Mucosa of descending colon (tissue), 3 donors: ENCODE data around the gene TJP3. TPM values are rescaled to one million over a fixed set of nuclear protein-coding genes. Genes with fewer than 3 reads are reported as not detected.

Experiments
- ATAC-seq: fragments of 200-7000 bp; cut with Tn5 transposase; one replicate; pipeline ENCODE4 v1.9.1; 2020; ENCODE audit warnings: mild to moderate bottlenecking, moderate library complexity
- DNase-seq, 3 donors: peaks; one replicate each; pipeline ENCODE4 v3.0.0-alpha.2; 2020
- H3K36me3 ChIP-seq: fragments of 200-600 bp; one replicate; pipeline ENCODE4 v1.8.0; 2021; ENCODE audit warnings: low read depth, mild to moderate bottlenecking
- H3K4me1 ChIP-seq: fragments of 200-600 bp; one replicate; pipeline ENCODE4 v1.8.0; 2021; ENCODE audit warnings: low read depth, mild to moderate bottlenecking
- H3K4me3 ChIP-seq: fragments of 200-600 bp; one replicate; pipeline ENCODE4 v1.8.0; 2021; ENCODE audit warnings: mild to moderate bottlenecking
- H3K9me3 ChIP-seq: fragments of 200-600 bp; one replicate; pipeline ENCODE4 v1.8.0; 2021; ENCODE audit warnings: mild to moderate bottlenecking
- intact Hi-C, 2 donors: fragments of 100-400 bp; cut with DNase I in 1 of 2; cut with micrococcal nuclease in 1 of 2; formaldehyde crosslinking; loops; one replicate each; pipeline versions ENCODE4 v1.11.0 to v1.11.1; 2022; cut with DNase I, micrococcal nuclease
- total RNA-seq, 3 donors: library from RNA; stranded (reverse); fragmentation: NEBNext Ultra II Directional in 2 of 3; extraction: Animal tissue kit (Norgen Biotek cat#: 25700) in 2 of 3; gene quantifications; one replicate each; pipeline versions ENCODE4 v1.2.1 to v1.2.4, GENCODE V29; 2021 to 2023
- TF ChIP-seq, protein P1 (sequence below): fragments of 200-600 bp; IDR thresholded peaks from one replicate; pipeline ENCODE4 v1.8.0; 2022; ENCODE audit warnings: antibody characterized with exemption, mild to moderate bottlenecking
- donor health status: DM: no; HTN: no; CAD: no; lungs with moderate emphysema.
- donor health status: DM: no; HTN: no; CAD: no.
- donor health status: DM: no; HTN: yes; CAD: no.

TJP3 gene
- total RNA-seq, 3 donors from 2014 or later = 167 to 357 (median 285) TPM

DNA sequence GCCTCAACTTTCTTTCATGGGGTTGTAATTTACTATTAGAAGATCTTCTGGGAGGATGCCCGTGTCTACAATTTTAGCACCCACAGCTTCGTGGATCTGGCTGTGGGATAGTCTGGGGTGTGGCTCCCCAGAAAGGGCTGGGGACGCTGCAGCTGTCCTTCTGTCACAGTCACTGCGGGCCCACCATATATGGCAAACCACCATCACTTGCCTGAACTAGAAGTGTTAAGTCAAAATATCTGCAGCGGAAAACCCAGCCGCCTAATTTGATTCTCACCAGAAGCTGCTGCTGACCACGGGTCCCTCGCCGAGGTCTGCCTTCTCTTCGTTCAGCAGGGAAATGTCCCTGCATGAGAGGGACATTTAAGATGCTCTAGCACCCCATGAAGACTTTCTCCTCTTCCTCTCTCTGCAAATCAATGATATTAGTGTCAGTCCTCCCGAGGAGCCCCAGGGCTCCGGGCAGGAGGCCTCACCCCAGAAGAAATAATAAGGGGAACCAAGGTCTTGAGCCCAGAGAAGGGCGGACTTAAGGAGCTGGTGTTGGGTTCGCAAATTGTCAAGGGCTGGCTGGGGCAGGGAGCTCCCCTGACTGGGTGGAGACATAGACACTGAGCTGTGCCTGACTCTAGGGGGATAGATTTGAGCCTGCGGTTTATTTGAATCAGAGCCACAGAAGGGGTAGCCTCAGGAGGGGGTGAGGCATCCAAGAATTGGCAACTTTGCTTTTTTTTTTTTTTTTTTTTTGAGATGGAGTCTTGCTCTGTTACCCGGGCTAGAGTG lies 81.0 kb downstream of the TJP3 start:
- Histone ChIP-seq H3K4me1 (no peaks in the 10 kb centered on the region), H3K9me3 (no peaks in the 10 kb centered on the region), H3K36me3 (no peaks in the 10 kb centered on the region), H3K4me3 (no peak overlapping the region)
- intact Hi-C loops = no loop called here
- TF ChIP-seq, protein P1, sequence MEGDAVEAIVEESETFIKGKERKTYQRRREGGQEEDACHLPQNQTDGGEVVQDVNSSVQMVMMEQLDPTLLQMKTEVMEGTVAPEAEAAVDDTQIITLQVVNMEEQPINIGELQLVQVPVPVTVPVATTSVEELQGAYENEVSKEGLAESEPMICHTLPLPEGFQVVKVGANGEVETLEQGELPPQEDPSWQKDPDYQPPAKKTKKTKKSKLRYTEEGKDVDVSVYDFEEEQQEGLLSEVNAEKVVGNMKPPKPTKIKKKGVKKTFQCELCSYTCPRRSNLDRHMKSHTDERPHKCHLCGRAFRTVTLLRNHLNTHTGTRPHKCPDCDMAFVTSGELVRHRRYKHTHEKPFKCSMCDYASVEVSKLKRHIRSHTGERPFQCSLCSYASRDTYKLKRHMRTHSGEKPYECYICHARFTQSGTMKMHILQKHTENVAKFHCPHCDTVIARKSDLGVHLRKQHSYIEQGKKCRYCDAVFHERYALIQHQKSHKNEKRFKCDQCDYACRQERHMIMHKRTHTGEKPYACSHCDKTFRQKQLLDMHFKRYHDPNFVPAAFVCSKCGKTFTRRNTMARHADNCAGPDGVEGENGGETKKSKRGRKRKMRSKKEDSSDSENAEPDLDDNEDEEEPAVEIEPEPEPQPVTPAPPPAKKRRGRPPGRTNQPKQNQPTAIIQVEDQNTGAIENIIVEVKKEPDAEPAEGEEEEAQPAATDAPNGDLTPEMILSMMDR = no peak
- ATAC-seq (peak; percentile 11), DNase-seq (no peak)

- DNase-seq = no peak
- Histone ChIP-seq H3K9me3 (no peaks in the 10 kb centered on the region), H3K4me1 (no peaks in the 10 kb centered on the region), H3K4me3 (no peak overlapping the region), H3K36me3 (no peaks in the 10 kb centered on the region)
- TF ChIP-seq, protein P1 = no peak
- intact Hi-C loops = no loop called here
- no peak for ATAC-seq
Observed at GRCh38 chr19:3790209-3790734, 82.1 kb downstream of the TJP3 start.

DNA sequence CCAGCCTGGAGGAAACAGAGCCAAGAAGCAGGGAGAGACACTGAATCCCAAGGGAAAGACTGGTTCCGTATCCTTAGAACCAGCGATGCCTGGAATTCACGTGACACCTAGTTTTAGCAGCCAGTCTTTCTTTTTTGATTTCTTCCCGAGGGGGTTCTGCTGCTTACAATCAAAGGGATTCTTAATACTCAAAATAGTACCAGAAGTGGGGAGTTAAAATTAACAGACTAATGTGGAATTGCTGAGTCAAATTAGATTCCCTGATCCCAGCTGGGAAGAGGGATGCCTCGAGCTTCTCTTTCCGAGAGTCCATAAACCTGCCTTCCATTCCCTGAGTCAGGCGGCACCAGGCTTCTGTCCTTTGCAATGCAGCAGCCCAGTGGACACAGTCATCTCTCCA lies 82.8 kb downstream of the TJP3 start:
- no peak for ATAC-seq
- Histone ChIP-seq H3K9me3 (no peaks in the 10 kb centered on the region), H3K4me1 (no peaks in the 10 kb centered on the region), H3K4me3 (no peak overlapping the region), H3K36me3 (no peaks in the 10 kb centered on the region)
- TF ChIP-seq, protein P1 = no peak
- DNase-seq = no peak
- intact Hi-C loops = no loop called here

DNA sequence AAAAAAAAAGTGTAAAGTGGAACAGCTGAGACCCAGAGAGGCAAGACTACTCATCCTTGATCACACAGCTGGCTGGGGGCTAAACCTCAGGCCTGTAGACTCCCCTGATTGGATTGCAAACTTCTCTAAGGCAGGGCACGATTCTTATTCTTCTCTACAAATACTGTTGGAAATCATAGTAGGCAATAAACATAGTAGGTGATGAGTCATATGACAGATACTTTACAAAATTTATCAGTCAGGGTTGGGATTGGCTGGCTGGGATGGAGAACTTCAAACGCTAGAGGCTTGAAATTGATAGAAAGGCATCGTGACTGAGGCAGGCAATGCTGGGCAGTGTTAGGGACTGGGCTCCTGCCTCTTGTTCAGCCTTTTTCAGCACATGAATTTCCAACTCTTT lies 83.9 kb downstream of the TJP3 start:
- no peak for DNase-seq
- Histone ChIP-seq H3K4me3 (no peak overlapping the region), H3K9me3 (no peaks in the 10 kb centered on the region), H3K4me1 (no peaks in the 10 kb centered on the region), H3K36me3 (no peaks in the 10 kb centered on the region)
- intact Hi-C loops = no loop called here
- TF ChIP-seq, protein P1 = no peak
- ATAC-seq = no peak

- no peak for ATAC-seq
- DNase-seq = no peak
- intact Hi-C loops = no loop called here
Observed at GRCh38 chr19:3793799-3794198, 85.6 kb downstream of the TJP3 start.

More at GRCh38 chr19:3793799-3794198, 85.6 kb downstream of the TJP3 start:
- Histone ChIP-seq H3K4me3 (no peak overlapping the region), H3K9me3 (no peaks in the 10 kb centered on the region), H3K36me3 (no peaks in the 10 kb centered on the region), H3K4me1 (no peaks in the 10 kb centered on the region)
- TF ChIP-seq, protein P1 = no peak
